GM21723 (cell line): ENCODE data around the gene UQCR11.

Experiments used
- ATAC-seq: cut with Tn5 transposase; IDR thresholded peaks from one replicate; pipeline ENCODE4 v1.9.1; 2021; ENCODE audit warnings: mild to moderate bottlenecking, moderate library complexity; ENCODE audit not compliant: unreplicated experiment

Gene UQCR11

GRCh38 chr19:1636325-1637236 is 31.3 kb upstream of the UQCR11 start:
- ATAC-seq = no peak

- no peak for ATAC-seq
These were observed 29.6 kb upstream of the UQCR11 start for GRCh38 chr19:1634938-1635243.

DNA sequence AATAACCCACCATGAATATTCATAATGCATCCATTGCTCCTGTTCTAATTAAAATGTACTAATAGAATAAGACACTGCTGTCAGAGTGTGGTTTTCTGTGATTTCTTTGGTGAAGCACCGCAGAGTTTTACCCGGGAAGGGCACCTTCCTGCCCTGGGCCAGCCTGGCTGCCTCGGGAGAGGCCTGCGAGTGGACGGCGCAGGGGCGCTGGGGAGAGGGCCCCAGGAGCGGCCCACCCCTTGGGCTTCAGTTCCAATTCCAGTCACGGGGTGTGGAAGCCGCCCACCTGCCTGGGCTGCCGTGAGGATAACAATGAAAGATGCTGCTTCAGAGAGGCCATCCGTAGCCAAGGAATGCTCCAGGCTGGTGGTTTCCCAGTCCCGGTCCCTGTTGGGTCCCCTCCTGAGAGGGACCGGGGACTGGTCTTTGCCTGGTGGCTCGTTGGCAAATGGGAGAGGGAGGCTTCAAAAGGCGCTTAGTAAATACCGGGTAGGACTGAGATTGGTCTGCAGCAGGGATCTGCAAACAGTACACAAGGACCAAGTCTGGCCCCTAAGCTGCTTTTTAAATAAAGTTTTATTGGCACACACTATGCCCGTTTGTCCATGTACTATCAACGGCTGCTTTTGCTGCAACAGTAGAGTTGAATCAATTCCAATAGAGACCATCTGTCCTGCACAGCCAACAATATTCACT is 29.1 kb upstream of the UQCR11 start:
- no peak for ATAC-seq

DNA sequence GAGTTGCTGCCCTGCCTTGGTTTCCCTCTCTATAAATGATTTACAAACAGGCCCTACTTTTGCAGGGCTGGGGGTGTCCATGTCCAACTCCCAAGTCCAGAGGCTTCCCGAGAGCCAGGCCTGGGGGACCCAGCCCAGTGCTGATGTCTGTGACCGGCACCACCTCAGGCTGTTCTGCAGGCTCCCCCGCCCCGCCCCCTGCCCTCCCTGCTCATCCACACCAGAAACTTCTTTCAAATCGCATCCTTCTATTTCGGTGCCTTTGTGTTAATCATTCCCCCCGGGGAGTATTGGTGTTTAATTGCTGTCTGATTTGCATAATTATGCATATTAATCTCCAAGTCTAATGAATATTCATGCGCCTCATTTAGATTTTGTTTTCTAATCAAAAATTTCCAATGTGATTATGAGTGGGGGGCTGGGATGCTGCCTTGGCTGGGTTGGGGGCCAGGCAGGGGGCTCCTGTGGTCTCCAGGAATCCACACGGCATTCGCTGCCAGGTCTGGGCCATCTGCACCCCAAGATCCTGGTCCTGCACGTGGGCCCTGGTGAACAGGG is 28.1 kb upstream of the UQCR11 start:
- ATAC-seq = no peak

GRCh38 chr19:1632462-1633268 is 27.4 kb upstream of the UQCR11 start:
- no peak for ATAC-seq

GRCh38 chr19:1631557-1632100 is 26.4 kb upstream of the UQCR11 start:
- no peak for ATAC-seq

GRCh38 chr19:1630811-1631210 is 25.5 kb upstream of the UQCR11 start:
- ATAC-seq = no peak

DNA sequence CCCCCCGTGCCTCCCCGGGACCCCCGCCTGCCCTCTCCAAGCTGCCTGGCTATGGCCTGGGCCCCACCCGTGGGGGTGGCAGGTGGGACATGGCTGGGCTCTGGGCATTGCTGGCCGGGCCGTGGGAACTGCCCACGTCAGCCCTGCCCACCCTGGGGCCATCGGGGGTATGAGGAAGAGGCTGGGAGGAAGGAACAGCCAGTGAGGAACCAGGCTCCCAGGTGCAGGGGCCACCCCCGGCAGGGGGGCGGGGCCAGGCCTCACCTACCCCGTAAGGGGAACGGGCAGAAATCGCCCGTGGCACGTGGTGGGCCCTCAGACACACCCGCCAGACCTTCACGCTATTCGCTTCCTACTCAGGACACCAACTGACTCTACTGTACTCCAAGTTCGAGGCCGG is 24.8 kb upstream of the UQCR11 start:
- no peak for ATAC-seq

DNA sequence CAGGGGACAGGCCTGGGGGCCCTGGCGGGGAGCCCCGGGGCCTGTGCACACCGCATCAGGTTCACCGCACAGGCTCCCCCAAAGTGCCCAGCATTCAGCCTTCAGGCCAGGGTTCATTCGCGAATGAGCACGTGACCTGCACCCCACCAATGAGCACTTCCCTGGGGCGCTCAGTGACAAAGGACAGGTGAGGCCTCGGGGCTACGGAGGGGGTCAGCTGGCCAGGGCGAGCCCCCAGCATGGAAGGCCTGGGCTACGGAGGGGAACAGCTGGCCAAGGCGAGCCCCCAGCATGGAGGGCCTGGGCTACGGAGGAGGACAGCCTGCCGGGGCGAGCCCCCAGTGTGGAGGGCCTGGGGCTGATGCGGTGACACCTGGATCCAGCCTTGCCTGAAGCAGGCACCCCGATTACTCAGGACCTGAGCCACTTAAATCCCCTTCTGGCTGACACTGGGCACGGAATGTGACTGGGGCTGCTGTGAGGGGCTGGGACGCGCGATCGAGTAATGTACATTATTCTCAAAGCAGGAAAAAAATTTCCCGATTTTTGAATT is 24.1 kb upstream of the UQCR11 start:
- ATAC-seq = no peak

DNA sequence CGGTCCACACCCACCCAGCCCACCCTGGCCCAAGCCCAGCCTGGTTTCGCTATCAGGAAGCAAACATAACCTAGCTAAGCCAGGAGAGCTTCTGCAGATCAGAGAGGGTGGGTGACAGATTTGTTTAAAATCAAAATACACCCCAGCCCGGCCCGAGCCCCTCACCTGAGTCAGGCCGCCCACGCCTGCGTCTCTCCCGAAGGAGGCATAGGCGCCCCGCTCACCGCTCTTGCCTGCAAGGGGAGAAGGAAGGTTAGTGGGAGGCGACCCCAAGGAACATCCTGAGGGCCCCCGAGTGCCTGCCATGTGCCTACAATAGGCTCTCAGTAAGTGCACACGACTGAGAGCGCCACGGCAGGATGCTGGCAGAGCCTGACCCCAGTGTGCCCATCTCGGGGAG is 21.9 kb upstream of the UQCR11 start:
- no peak for ATAC-seq

- ATAC-seq = no peak
These were observed 21.3 kb upstream of the UQCR11 start for GRCh38 chr19:1626417-1627010.

GRCh38 chr19:1624458-1624857 is 19.2 kb upstream of the UQCR11 start:
- no peak for ATAC-seq

GRCh38 chr19:1622541-1622940 is 17.3 kb upstream of the UQCR11 start:
- no peak for ATAC-seq

DNA sequence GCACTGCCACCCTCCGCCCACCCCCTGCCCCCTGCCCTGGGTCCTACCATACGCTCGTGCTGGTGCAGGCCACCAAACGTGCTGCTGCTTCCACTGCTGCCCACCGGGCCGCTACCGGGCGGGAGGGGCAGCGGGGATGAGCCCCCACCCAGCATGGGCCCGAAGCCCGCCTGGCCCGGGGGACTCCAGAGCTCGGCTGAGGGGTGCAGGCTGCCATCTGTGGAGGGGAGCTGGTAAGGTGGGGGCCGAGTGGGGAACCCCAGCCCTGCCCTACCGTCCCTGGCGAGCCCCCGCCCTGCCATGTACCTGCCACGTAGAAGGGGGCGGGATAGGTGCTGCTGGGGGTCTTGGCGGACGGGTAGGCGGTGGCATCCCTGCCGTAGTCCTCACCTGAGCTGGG is 16.7 kb upstream of the UQCR11 start:
- ATAC-seq = no peak

- no peak for ATAC-seq
These were observed 16.3 kb upstream of the UQCR11 start for GRCh38 chr19:1621574-1621973.

- no peak for ATAC-seq
These were observed 15.8 kb upstream of the UQCR11 start for GRCh38 chr19:1621021-1621420.

DNA sequence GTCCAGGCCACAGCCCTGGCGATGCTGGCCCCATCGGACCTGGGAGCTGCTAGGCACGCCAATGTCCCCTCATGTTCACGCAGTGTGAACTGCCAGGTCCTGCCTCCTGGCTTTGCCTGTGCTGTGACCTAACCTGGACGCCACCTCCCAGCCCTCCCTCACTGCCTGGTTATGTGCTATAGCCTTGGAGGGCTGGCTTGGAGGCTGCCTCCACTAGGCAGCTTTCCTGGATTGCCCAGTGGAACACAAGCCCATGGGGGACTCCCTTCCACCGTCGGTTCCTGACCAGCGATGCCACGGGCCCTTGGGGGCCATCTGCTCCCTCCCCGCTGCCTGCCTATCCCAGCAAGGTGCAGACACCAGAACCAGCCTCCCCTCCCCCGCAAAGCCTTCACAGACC is 15.2 kb upstream of the UQCR11 start:
- ATAC-seq = no peak

- ATAC-seq = no peak
These were observed 14.4 kb upstream of the UQCR11 start for GRCh38 chr19:1619703-1620102.

- no peak for ATAC-seq
These were observed 13.8 kb upstream of the UQCR11 start for GRCh38 chr19:1619094-1619439.
